Measurements from ENCODE around the gene PHF23. TPM values are rescaled to one million over a fixed set of nuclear protein-coding genes. Genes with fewer than 3 reads are reported as not detected.

PHF23 gene
- total and polyA plus RNA-seq, 9 of the 15 experiments (the other 6 are each of a cell fraction or from before 2014, with no cell fraction given) = 7.4 to 87.5 (median 33.7) TPM

DNA sequence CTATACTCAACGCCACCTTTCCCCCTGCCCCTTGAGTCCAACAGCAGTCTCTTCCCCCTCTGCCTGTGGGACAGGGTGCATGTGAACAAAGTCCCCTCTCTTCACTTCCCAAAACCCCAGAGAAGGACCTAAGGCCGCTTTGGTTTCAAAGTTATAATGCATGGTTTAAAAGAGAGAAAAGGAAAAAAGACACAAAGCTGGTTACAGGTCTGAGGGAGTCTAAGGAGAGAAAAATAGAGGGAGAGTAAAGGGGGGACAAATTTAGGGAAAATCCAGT, 4.1 kb upstream of the PHF23 start (continued):
- TF ChIP-seq KDM5B (IDR thresholded peaks at IDR 0.05; ENCODE audit: insufficient replicate concordance, low read depth, low read length) (no peak), CHD2 (IDR thresholded peaks at IDR 0.05; ENCODE audit: low read depth, low read length) (no peak), CBFB (CRISPR knock-in tag; IDR thresholded peaks at IDR 0.05) (no peak), CC2D1A (IDR thresholded peaks at IDR 0.05) (no peak), POLR2A (conservative IDR thresholded peaks at IDR 0.05) (no peak), NFRKB (IDR thresholded peaks at IDR 0.05; ENCODE audit: low read depth) (no peak), STAT5B (CRISPR knock-in tag; IDR thresholded peaks at IDR 0.05) (no peak), KDM4B (IDR thresholded peaks at IDR 0.05; ENCODE audit: borderline replicate concordance in 2 of 2, low read depth in 1 of 2) (no peak)
- TF ChIP-seq, protein P1, sequence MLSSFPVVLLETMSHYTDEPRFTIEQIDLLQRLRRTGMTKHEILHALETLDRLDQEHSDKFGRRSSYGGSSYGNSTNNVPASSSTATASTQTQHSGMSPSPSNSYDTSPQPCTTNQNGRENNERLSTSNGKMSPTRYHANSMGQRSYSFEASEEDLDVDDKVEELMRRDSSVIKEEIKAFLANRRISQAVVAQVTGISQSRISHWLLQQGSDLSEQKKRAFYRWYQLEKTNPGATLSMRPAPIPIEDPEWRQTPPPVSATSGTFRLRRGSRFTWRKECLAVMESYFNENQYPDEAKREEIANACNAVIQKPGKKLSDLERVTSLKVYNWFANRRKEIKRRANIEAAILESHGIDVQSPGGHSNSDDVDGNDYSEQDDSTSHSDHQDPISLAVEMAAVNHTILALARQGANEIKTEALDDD (IDR thresholded peaks at IDR 0.05) = no peak

DNA sequence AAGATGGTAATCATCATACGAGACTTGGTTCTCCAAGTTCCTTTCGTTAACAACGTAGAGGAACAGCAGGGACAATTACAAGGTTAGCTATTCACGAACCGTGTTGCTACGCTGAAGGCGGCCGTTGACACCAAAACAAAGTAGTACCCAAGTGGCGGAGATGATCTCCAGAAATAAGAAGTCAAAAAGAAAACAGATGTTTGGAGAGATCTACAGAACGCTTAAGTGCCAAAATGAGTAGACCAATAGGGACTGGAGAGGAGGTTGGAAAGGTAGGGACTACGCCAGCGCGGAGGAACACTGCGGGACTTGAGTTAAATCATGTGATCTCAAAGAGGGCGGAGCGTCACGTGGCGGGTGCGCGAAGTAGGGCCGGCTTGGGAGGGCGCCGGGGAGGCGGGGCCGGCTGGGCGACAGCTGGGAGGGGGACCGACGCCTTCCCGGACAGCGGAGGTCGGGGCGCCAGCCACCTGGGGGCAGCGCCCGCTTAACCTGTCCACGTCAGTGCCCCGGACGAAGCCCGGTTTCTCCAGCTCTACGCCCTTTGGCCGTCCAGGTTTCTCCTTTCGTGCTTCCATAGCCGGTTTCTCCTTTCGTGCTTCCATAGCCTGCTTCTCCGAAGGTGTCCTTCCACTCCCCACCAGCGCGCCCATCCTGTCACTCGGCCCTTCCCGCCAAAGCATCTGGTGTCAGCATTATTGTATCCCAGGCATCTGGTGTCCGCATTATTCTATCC, 3.6 kb upstream of the PHF23 start:
- in situ Hi-C loops (cut with MboI) = no loop called here
- TF ChIP-seq NRF1 (conservative IDR thresholded peaks at IDR 0.05 in 1 of 2, IDR thresholded peaks at IDR 0.05 in 1 of 2) (peak; percentile 62 to 63), TAF9B (IDR thresholded peaks at IDR 0.05; ENCODE audit: partially characterized antibody) (peak; percentile 52), ZNF589 (CRISPR knock-in tag; IDR thresholded peaks at IDR 0.05; ENCODE audit: low read depth) (no peak), CCNT2 (IDR thresholded peaks at IDR 0.05; ENCODE audit: borderline replicate concordance, extremely low read depth, insufficient read length, low read depth, low read length) (peak; percentile 98), ZNF586 (CRISPR knock-in tag; conservative IDR thresholded peaks at IDR 0.05) (no peak), ZNF311 (CRISPR knock-in tag; IDR thresholded peaks at IDR 0.05) (no peak), SRF (CRISPR knock-in tag; IDR thresholded peaks at IDR 0.05) (0 out of 4 replicates have a peak, but pooled peaks of 1 of the 2 experiments have one; percentile 50), KAT2B (IDR thresholded peaks at IDR 0.05; ENCODE audit: low read depth, low read length) (no peak), RFX1 (IDR thresholded peaks at IDR 0.05) (no peak)
- TF ChIP-seq, protein P2, sequence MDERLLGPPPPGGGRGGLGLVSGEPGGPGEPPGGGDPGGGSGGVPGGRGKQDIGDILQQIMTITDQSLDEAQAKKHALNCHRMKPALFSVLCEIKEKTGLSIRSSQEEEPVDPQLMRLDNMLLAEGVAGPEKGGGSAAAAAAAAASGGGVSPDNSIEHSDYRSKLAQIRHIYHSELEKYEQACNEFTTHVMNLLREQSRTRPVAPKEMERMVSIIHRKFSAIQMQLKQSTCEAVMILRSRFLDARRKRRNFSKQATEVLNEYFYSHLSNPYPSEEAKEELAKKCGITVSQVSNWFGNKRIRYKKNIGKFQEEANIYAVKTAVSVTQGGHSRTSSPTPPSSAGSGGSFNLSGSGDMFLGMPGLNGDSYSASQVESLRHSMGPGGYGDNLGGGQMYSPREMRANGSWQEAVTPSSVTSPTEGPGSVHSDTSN (CRISPR knock-in tag; IDR thresholded peaks at IDR 0.05; ENCODE audit: low read depth) = no peak
- TF ChIP-seq, protein P2 (tag; conservative IDR thresholded peaks at IDR 0.05; ENCODE audit: low read depth) = no peak

More for the DNA sequence above, 3.6 kb upstream of the PHF23 start:
- H3K27me3 ChIP-seq (ENCODE audit: control insufficient read depth in 2 of 2, insufficient read depth in 2 of 2, low read length in 2 of 2) = no peaks in the 10 kb centered on the region
- POLR2A ChIA-PET = interaction anchor here (0.7 to 3.6 kb wide), 9 partner anchors 8 to 443 kb away, joined by 3 to 16 read pairs (median 4); partner anchors contain the start of genes ACADVL, CTDNEP1, DLG4 and DVL2
- no peaks in the 10 kb centered on the region for H3K9me3 ChIP-seq (replicated peaks; ENCODE audit: control insufficient read depth, insufficient read depth, low read depth, low read length)
- peak overlapping the region; percentile 91 for H2AFZ ChIP-seq (ENCODE audit: low read depth, low read length)
- DNase-seq (ENCODE audit: extremely low read depth in 1 of 4, low spot score in 3 of 4) = peak; percentile 70 to 95 (median 79)
- BruUV-seq (replicated peaks) = no TSS peak
- H3K9ac ChIP-seq (ENCODE audit: insufficient read depth in 1 of 2, low read depth in 2 of 2, low read length in 2 of 2) = peak overlapping the region; percentile 80 to 97
- H3K4me2 ChIP-seq (ENCODE audit: insufficient read depth, low read length) = peak overlapping the region; percentile 90
- H4K20me1 ChIP-seq (replicated peaks; ENCODE audit: control insufficient read depth, insufficient read depth, low read length) = no peaks in the 10 kb centered on the region
- peaks cover 53% of the 10 kb centered on the region for H3K36me3 ChIP-seq (ENCODE audit: control insufficient read depth, insufficient read depth, low read length)
- intact Hi-C loops (cut with micrococcal nuclease) = no loop called here
- peak overlapping the region; percentile 68 for H3K4me3 ChIP-seq
- peaks cover 48% of the 10 kb centered on the region for H3K79me2 ChIP-seq (ENCODE audit: control insufficient read depth, insufficient read depth, low read length)
- peaks cover 17 to 22% of the 10 kb centered on the region in 2 experiments; a peak in 4 of 5 replicates for H3K4me1 ChIP-seq (replicated peaks in 1 of 2; ENCODE audit: control insufficient read depth in 2 of 2, insufficient read depth in 2 of 2, low read length in 2 of 2)
- ATAC-seq = peak; percentile 62
- WGBS (ENCODE audit: insufficient coverage, low coverage, missing lambda C conversion rate) = 6% methylated on average over 37 of the region's 49 CpGs
- CTCF ChIA-PET (ENCODE audit: low intra/inter-chr PET ratio) = no interaction called here
- peak overlapping the region; percentile 98 for H3K27ac ChIP-seq (ENCODE audit: extremely low read depth, low read depth, low read length)
- no peaks in the 10 kb centered on the region for H3K9me1 ChIP-seq (ENCODE audit: control insufficient read depth, insufficient read depth, low read length)
- FAIRE-seq = peak; percentile 95

All from K562 (cell line).